ENCODE data around the gene EXOC6.
"Not testable (repeated sequence)": the region's sequence is repeated elsewhere in the genome, so short reads cannot be mapped to it uniquely, and the experiment has no call there.

Gene EXOC6

GRCh38 chr10:92957223-92958010, 109.1 kb downstream of the EXOC6 start:
- no peak for DNase-seq

DNA sequence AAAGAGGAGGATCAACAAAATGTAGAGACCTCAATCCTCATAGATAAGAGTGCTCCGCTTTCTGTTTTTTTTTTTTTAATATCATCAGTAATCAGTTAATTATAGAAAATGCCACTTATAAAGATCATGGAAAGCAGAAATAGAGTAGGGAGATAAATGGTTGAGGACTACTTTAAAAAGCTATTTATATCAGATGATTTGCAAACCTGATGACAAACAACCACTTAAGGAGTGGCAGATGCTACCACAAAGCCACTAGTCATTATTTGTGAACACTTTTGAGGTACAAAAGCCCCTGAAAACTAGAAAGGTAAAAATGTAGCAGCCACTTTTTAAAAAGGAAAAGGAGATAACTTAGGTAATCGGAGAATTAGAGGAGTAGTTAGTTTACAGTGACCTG, 113.3 kb downstream of the EXOC6 start:
- no peak for DNase-seq

GRCh38 chr10:92965314-92965713, 117.0 kb downstream of the EXOC6 start:
- DNase-seq: peak; percentile 30

- no peak for DNase-seq
Measured at GRCh38 chr10:92967641-92968040, 119.3 kb downstream of the EXOC6 start.

DNA sequence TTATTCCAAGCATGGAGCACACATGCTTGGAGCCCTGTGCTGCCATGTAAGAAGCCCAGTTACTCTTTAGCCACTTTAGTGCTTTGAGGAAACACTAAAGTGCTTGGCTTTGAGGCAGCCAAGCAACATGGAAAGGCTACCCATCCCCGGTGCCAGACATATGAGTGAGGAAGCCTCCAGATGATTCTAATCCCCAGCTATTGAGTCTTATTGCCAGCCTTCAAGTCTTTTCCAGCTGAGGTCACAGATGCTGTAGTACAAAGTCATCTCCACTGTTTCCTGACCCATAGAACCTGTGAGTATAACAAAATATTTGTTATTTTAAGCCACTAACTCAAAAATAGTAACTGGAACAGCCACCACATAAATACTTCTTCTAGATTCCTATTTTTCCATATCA, 120.8 kb downstream of the EXOC6 start:
- DNase-seq: no peak

DNA sequence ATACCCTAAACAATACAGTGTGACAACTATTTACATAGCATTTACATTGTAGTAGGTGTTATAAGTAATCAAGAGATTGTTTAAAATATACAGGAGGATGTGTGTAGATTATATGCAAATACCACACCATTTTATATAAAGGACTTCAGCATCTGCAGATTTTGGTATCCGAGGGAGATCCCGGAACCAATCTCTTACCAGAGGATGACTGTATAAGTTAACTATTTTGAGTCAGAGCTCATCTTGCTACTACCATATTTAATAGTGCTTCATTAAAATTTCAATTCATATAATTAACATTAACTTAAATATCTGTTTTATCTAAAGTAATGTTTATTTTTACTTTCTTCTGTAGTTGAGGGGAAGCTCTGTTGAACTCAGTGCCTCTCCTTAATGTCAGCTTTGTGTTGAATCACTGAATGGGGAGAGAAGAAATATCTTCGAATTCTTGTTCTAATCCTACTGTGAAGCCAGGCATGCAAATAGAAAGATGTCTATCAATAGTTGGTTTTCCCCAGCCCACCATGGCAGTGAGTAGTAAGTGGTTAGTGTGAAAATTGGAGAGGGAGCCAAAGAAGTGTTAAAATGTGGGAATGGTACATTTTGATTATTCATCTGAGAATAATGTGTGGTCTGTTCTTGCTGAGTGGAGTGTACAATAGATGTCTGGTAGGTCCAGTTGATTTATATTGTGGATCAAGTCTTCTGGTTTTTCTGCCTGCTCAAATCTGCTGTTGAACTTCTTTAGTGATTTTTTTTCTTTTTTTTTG, 122.2 kb downstream of the EXOC6 start:
- DNase-seq: no peak

GRCh38 chr10:92972066-92972870, 123.9 kb downstream of the EXOC6 start:
- DNase-seq: no peak

GRCh38 chr10:92972886-92973285, 124.6 kb downstream of the EXOC6 start:
- no peak for DNase-seq

- not testable (repeated sequence) for DNase-seq
Measured at GRCh38 chr10:92976278-92976677, 128.0 kb downstream of the EXOC6 start.

GRCh38 chr10:92989250-92989649, 140.9 kb downstream of the EXOC6 start:
- DNase-seq: no peak

GRCh38 chr10:92990615-92991014, 142.3 kb downstream of the EXOC6 start:
- no peak for DNase-seq

DNA sequence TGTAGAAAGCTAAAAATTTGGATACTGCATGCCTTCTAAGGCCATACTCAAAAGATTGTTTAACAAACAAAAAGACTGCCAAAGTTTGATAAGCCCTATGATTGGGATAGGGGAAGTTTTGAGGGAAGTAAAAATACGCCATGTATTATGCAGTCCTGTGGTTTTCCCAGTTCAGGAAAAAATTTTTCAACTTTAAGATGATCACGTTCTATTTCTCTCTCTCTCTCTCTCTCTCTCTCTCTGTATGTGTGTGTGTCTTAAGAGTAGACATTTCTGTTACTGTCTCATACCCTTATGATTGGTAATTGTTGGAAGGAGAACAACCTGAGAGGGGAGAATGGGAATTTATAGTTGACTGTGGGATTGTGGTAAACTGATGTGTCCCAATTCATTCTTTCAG, 143.2 kb downstream of the EXOC6 start:
- no peak for DNase-seq

GRCh38 chr10:92993699-92994272, 145.5 kb downstream of the EXOC6 start:
- DNase-seq: peak; percentile 63

GRCh38 chr10:92995509-92995908, 147.2 kb downstream of the EXOC6 start:
- no peak for DNase-seq

DNA sequence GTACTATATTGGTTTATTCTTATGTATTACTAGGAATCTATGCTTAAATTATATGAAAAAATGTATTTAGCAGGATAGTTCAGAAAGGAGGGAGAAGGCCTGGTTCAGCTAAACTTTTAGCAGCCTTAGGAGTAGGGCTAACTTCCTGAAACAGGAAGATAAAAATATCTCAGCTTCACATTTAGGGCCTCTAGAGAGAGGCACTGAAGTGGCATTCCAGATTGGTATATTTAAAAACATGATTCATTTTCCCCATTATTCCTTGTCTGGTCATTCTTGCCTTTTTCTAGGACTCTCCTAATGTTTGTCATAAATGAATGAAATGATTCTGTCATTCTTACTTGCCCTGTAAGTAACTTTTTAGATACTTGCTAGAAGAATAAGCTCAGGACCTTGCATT, 149.3 kb downstream of the EXOC6 start:
- no peak for DNase-seq

DNA sequence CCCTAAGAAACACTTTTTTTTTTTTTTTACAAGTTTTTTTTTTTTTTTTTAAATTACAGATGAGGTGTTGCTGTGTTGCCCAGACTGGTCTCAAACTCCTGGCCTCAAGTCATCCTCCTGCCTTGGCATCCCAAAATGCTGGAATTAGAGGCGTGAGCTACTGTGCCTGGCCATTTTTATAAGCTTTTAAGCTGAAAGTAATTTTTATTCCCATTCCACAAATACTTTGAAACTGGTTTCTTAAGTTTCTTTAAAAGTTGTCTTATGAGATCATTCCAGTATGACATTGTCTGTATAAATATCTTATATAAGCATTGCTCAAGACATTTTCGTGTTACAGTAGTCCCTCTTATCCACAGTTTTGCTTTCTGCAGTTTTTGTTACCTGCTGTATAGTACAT, 150.9 kb downstream of the EXOC6 start:
- no peak for DNase-seq

DNA sequence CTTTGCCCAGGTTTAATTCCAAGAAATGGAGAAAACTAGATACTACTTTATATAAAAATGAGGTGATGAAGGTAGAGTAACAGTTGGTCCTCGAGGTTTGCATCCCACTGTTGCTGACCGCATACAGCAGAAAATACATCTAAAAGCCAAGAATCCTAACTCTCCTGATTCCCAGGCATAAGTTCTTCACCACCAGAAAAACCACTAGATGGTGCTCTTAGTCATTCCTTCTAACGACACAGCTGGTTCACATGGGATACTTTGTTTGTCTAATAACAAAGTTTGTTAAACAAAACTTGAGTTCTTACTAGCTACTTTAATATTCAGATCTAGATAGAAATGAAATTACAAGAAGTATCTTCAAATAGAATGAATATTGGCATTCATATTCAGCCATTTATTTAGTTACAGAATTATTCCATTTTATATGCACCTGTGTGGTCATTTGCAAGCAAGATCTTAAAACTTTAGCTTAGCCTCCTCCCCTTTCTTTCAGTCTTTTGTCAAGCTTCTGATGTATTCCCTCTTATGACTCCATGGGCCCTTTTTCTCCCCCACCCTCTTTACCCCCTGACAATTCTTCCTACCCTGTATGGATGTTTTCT, 158.2 kb downstream of the EXOC6 start:
- DNase-seq: no peak

- DNase-seq: no peak
Measured at GRCh38 chr10:93015722-93016121, 167.4 kb downstream of the EXOC6 start.

- DNase-seq: no peak
Measured at GRCh38 chr10:93023013-93023650, 174.8 kb downstream of the EXOC6 start.

DNA sequence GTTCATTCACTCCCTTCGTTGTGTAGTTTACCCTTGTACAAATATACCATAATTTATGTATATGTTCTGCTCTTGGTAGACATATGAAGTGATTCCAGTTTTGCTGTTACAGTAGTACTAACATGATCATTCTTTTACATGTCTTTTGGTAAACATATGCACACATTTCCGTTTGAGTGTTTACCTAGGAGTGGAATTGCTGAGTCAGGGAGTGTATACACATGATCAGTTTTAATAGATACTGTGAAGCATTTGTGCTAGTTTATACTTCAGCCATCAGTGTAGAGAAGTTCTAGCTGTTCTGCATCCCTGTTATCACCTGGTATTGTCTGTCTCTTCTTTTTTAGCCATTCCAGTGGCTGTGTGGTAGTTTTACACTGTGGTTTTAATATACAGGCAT, 177.8 kb downstream of the EXOC6 start:
- no peak for DNase-seq

DNA sequence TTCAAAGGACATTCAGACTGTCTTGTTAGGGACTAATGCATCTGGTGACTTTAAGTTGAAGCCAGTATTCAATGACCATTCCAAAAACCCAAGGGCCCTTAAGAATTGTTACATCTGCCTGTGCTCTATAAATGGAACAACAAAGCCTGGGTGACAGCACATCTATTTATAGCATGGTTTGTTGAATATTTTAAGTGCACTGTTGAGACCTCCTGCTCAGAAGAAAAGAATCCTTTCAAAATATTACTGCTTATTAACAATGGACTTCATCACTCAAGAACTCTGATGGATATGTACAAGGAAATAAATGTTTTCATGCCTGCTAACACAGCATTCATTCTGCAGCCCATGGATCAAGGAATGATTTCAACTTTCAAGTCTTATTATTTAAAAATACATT, 179.2 kb downstream of the EXOC6 start:
- DNase-seq: no peak

DNA sequence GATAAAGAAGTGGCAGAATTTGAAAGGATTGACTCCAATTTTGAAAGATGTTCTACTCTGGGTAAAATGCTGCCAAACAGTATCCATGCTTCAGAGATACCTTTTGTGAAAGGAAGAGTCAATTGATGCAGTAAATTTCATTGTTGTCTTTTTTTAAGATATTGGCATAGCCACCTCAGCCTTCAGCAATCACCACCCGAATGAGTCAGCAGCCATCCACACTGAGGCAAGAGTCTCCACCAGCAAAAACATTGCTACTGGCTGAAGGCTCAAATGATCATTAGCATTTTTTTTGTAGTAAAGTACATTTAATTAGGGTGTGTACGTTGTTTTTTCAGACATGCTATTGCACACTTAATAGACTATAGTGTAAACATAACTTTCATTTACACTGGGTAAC, 180.6 kb downstream of the EXOC6 start:
- no peak for DNase-seq
